Smooth muscle cell (in vitro differentiated cells): ENCODE results near the gene PCYOX1L. TPM values are rescaled to one million over a fixed set of nuclear protein-coding genes. Genes with fewer than 3 reads are reported as not detected.

Experiments used
- DNase-seq: peaks from one replicate; lab custom pipeline; 2025; ENCODE audit not compliant: unreplicated experiment; lab: John Stamatoyannopoulos, UW
- H2AFZ ChIP-seq: fragments of 200-600 bp; sonication (generic); 2 replicates; pipeline ENCODE4 v1.6.0; 2016; ENCODE audit warnings: antibody characterized with exemption, low read depth, mild to moderate bottlenecking
- H3F3A ChIP-seq: fragments of 200-600 bp; sonication (generic); 2 replicates; pipeline ENCODE4 v1.6.0; 2017; ENCODE audit warnings: antibody characterized with exemption, low read depth
- H3K27ac ChIP-seq: fragments of 200-600 bp; sonication (generic); 2 replicates; pipeline ENCODE4 v1.5.1; 2016; ENCODE audit warnings: low read depth, mild to moderate bottlenecking
- H3K27me3 ChIP-seq: fragments of 200-600 bp; sonication (generic); 2 replicates; pipeline ENCODE4 v1.6.1; 2016; ENCODE audit warnings: low read depth, mild to moderate bottlenecking
- H3K36me3 ChIP-seq: fragments of 200-600 bp; sonication (generic); 2 replicates; pipeline ENCODE4 v1.5.1; 2016; ENCODE audit warnings: low read depth
- H3K4me1 ChIP-seq: fragments of 200-600 bp; sonication (generic); 2 replicates; pipeline ENCODE4 v1.5.1; 2016; ENCODE audit warnings: low read depth
- H3K4me2 ChIP-seq: fragments of 200-600 bp; sonication (generic); 2 replicates; pipeline ENCODE4 v1.6.0; 2016; ENCODE audit warnings: mild to moderate bottlenecking
- H3K4me3 ChIP-seq: fragments of 200-600 bp; sonication (generic); 2 replicates; pipeline ENCODE4 v1.5.1; 2016; ENCODE audit warnings: mild to moderate bottlenecking
- H3K79me2 ChIP-seq: fragments of 200-600 bp; sonication (generic); 2 replicates; pipeline ENCODE4 v1.6.0; 2016; ENCODE audit warnings: low read depth, mild to moderate bottlenecking
- H3K9ac ChIP-seq: fragments of 200-600 bp; sonication (generic); 2 replicates; pipeline ENCODE4 v1.6.0; 2016; ENCODE audit warnings: low read depth
- H3K9me3 ChIP-seq: fragments of 200-600 bp; sonication (generic); replicated peaks from 2 replicates; pipeline ENCODE4 v1.5.1; 2016; ENCODE audit warnings: low read depth
- H4K20me1 ChIP-seq: fragments of 200-600 bp; sonication (generic); 2 replicates; pipeline ENCODE4 v1.6.0; 2016; ENCODE audit warnings: low read depth
- WGBS: methylation state at CpG from one replicate; pipeline ENCODE4 v1.1.7; 2016; ENCODE audit warnings: low lambda C conversion rate; 5-methylcytosine and 5-hydroxymethylcytosine counted together
- polyA plus RNA-seq: library from polyadenylated mRNA; unstranded; fragments of >200 nt; fragmentation: Nextera tagmentation; extraction: Ambion mirVana; gene quantifications from 2 replicates; pipeline ENCODE4 v1.2.1, GENCODE V29; 2016
- total RNA-seq: library from RNA; depleted of rRNA; stranded (reverse); fragments of >200 nt; gene quantifications from 2 replicates; pipeline ENCODE4 v1.2.3, GENCODE V29; 2014
- TF ChIP-seq, protein P1 (sequence below): fragments of 200-600 bp; sonication (generic); IDR thresholded peaks from 2 replicates; pipeline ENCODE4 v1.5.1; 2017; ENCODE audit warnings: borderline replicate concordance, mild to moderate bottlenecking, antibody characterized with exemption; ENCODE audit not compliant: insufficient read depth, poor library complexity, severe bottlenecking

Gene PCYOX1L
- total and polyA plus RNA-seq, 2 experiments from 2014 or later, result 6.4 to 13.4 TPM

GRCh38 chr5:149408252-149409099 lies 50.6 kb downstream of the PCYOX1L start:
- WGBS, result 78% methylated on average over 12 of the region's 12 CpGs
- H2AFZ ChIP-seq, result no peak overlapping the region
- TF ChIP-seq, protein P1, sequence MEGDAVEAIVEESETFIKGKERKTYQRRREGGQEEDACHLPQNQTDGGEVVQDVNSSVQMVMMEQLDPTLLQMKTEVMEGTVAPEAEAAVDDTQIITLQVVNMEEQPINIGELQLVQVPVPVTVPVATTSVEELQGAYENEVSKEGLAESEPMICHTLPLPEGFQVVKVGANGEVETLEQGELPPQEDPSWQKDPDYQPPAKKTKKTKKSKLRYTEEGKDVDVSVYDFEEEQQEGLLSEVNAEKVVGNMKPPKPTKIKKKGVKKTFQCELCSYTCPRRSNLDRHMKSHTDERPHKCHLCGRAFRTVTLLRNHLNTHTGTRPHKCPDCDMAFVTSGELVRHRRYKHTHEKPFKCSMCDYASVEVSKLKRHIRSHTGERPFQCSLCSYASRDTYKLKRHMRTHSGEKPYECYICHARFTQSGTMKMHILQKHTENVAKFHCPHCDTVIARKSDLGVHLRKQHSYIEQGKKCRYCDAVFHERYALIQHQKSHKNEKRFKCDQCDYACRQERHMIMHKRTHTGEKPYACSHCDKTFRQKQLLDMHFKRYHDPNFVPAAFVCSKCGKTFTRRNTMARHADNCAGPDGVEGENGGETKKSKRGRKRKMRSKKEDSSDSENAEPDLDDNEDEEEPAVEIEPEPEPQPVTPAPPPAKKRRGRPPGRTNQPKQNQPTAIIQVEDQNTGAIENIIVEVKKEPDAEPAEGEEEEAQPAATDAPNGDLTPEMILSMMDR, result no peak
- H3F3A ChIP-seq, result peaks cover 51% of the 10 kb centered on the region
- H3K27me3 ChIP-seq, result no peaks in the 10 kb centered on the region
- H3K36me3 ChIP-seq, result no peaks in the 10 kb centered on the region
- peak overlapping the region; percentile 95 for H3K27ac ChIP-seq
- peaks cover 63% of the 10 kb centered on the region for H4K20me1 ChIP-seq
- peaks cover 69% of the 10 kb centered on the region for H3K79me2 ChIP-seq
- no peaks in the 10 kb centered on the region for H3K9me3 ChIP-seq
- DNase-seq, result no peak
- H3K4me1 ChIP-seq, result peaks cover 46% of the 10 kb centered on the region
- H3K9ac ChIP-seq, result peak overlapping the region; percentile 41
- peak overlapping the region; percentile 88 for H3K4me2 ChIP-seq
- peak overlapping the region; percentile 52 for H3K4me3 ChIP-seq

DNA sequence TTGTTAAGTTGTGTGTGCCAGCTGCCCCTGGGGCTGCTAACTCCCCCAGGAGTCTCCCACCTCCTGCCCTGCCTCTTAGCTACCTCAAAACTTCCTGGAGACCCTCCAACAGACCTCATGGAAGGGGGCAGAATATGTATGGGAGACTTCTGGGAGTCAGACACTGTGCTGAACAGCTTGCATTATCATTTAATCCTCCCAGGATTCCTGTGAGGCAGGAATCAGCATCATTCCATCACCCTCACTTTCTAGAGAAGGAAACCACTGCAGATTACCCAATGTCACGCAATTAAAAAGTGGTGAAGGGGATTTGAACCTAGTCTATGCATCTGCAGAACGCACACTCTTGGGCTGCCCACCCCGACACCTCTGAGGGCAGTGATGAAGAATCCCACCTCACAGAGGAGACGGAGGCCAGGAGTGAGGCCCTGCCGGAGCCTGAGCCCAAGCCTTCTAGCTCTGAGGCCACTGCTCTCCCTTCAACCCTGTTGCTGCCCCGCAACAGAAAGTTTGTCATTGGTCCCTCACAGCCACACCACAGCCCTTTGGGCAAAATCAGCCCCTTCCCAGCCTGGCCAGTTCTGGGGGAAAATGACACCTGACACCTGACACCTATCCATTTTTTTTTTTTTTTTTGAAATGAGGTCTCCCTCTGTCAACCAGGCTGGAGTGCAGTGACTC lies 51.6 kb downstream of the PCYOX1L start:
- Histone ChIP-seq H3K27me3 (no peaks in the 10 kb centered on the region), H2AFZ (no peak overlapping the region), H3F3A (peaks cover 52% of the 10 kb centered on the region), H3K79me2 (peaks cover 79% of the 10 kb centered on the region), H3K36me3 (no peaks in the 10 kb centered on the region), H3K4me2 (peak overlapping the region; percentile 88), H3K4me3 (peak overlapping the region; percentile 52), H3K27ac (peak overlapping the region; percentile 95), H3K9me3 (no peaks in the 10 kb centered on the region), H3K4me1 (peaks cover 46% of the 10 kb centered on the region), H3K9ac (peak overlapping the region; percentile 41), H4K20me1 (peaks cover 72% of the 10 kb centered on the region)
- DNase-seq, result no peak
- TF ChIP-seq, protein P1, result no peak
- 29% methylated on average over 6 of the region's 6 CpGs for WGBS

DNA sequence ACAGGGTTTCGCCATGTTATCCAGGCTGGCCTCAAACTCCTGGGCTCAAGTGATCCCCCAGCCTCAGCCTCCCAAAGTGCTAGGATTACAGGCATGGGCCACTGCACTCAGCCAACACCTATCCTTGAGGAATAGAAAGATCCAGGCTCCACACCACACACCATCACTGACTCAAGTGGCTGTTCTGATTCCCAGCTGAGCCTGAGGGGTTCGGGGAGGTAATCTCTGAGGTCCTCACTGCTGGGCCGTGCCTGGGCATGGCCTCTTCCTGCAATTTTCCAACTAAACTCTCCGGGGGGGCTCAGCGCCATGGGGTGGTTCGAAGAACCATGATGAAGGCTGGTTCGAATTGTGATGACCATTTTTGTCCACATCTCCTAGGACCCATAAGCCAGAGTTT lies 52.2 kb downstream of the PCYOX1L start:
- Histone ChIP-seq H3K4me1 (peaks cover 43% of the 10 kb centered on the region), H3K4me2 (peak overlapping the region; percentile 88), H3K27me3 (no peaks in the 10 kb centered on the region), H3K79me2 (peaks cover 84% of the 10 kb centered on the region), H2AFZ (no peak overlapping the region), H3K36me3 (no peaks in the 10 kb centered on the region), H4K20me1 (peaks cover 74% of the 10 kb centered on the region), H3K27ac (peak overlapping the region; percentile 95), H3F3A (peaks cover 52% of the 10 kb centered on the region), H3K9me3 (no peaks in the 10 kb centered on the region), H3K9ac (peak overlapping the region; percentile 30), H3K4me3 (peak overlapping the region; percentile 52)
- 88% methylated on average over 7 of the region's 7 CpGs for WGBS
- DNase-seq, result no peak
- TF ChIP-seq, protein P1, result no peak
